Choroid plexus epithelial cell (primary cell): Measurements from ENCODE around the gene NCS1.

Experiments used
- DNase-seq: peaks from one replicate; pipeline ENCODE4 v3.0.0-alpha.2; 2010; ENCODE audit warnings: low read depth
- H3K4me3 ChIP-seq: 2 replicates; pipeline ENCODE4 v1.5.1; 2011; ENCODE audit warnings: low read depth, mild to moderate bottlenecking, control low read depth, low read length, moderate library complexity
- CTCF ChIP-seq: conservative IDR thresholded peaks from 2 replicates; pipeline ENCODE4 v1.5.1; 2011; ENCODE audit warnings: low read depth, mild to moderate bottlenecking, control low read depth, inconsistent platforms, low read length, moderate library complexity

Gene NCS1

DNA sequence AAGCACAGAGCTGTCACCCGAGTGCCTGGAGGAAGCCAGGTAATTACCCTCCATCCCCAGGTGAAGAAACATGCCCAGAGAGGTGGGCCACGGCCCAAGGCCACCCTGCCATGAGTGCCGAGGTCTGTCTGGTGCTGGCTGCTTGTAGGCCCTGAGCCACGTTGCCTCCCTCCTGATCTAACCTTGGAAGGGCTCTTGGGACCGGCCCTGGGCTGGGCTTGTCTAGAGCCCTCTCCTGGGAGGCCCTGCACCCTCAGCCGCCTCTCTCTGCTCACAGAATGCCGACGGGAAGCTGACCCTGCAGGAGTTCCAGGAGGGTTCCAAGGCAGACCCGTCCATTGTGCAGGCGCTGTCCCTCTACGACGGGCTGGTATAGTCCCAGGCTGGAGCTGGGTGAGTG lies 53.9 kb downstream of the NCS1 start:
- TF ChIP-seq CTCF, result no peak
- DNase-seq, result no peak
- H3K4me3 ChIP-seq, result no peak overlapping the region

DNA sequence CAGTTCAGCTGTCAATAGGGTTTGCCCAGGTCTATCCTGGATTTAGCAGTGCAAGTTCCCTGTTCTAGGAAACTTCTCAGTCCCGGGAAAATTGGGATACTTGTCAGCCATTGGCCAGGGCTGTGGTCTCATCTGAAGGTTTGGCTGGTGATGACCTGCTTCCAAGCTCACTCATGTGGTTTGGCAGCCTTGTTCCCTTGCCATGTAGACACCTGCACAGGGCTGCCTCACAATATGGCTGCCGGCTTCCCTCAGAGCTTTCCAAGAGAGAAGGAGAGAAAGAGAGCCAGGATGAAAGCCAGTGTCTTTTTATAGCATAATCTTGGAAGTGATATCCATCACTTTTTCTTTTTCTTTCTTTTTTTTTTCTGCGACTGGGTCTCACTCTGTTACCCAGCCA lies 55.6 kb downstream of the NCS1 start:
- H3K4me3 ChIP-seq, result no peak overlapping the region
- TF ChIP-seq CTCF, result no peak
- DNase-seq, result no peak

- no peak for TF ChIP-seq CTCF
- H3K4me3 ChIP-seq, result no peak overlapping the region
- DNase-seq, result no peak
These were observed 57.6 kb downstream of the NCS1 start for GRCh38 chr9:130229759-130230158.

GRCh38 chr9:130230631-130231030 lies 58.4 kb downstream of the NCS1 start:
- DNase-seq, result no peak
- no peak overlapping the region for H3K4me3 ChIP-seq
- no peak for TF ChIP-seq CTCF

DNA sequence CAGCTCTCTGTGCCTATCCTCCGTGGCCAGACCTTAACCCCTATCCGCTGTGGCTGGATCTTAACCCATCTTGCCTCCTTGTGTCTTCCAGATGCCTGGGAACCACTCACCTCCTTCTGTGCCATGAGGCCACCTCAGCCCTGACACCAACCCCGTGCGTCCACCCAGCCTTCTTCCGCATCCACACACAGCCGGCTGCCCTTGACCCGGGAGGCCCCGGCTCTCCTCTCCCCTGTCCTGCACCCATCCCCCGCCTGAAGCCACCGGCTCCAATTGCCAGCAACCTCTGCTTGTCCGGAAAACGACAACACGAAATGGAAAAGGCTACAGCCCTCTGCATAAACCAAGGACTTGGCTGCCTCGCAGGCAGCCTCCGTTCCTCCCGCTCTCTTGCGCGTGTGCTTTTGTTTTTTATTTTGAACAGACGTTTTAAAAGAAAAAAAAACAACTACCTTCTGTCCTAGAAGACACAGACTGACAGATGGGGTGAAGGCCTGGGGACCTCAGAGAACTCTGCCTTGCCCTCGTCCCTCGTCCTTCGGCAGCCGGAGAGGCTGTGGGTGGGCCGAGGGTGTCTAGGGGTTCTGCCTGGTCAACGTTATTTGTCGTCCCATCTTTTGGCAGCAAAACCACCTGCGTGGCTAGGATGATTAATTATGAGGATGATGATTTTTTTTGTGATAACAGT lies 60.8 kb downstream of the NCS1 start:
- DNase-seq, result no peak
- no peak for TF ChIP-seq CTCF
- no peak overlapping the region for H3K4me3 ChIP-seq

GRCh38 chr9:130233587-130233945 lies 61.4 kb downstream of the NCS1 start:
- no peak for TF ChIP-seq CTCF
- no peak for DNase-seq
- H3K4me3 ChIP-seq, result no peak overlapping the region
